22Rv1 (cell line): ENCODE results near the gene CYP2W1.

Source experiments
- H3K27ac ChIP-seq: fragments of 450-650 bp; 2 replicates; pipeline ENCODE4 v1.5.1; 2017
- CTCF ChIP-seq: fragments of 450-650 bp; IDR thresholded peaks from 2 replicates; pipeline ENCODE4 v1.5.1; 2017; ENCODE audit warnings: mild to moderate bottlenecking
- ZFX ChIP-seq: fragments of 450-650 bp; IDR thresholded peaks from 2 replicates; pipeline ENCODE4 v1.6.1; 2017; ENCODE audit warnings: antibody characterized with exemption, borderline replicate concordance

Gene CYP2W1

GRCh38 chr7:1022356-1022755, 39.4 kb downstream of the CYP2W1 start:
- TF ChIP-seq ZFX (no peak), CTCF (no peak)
- no peak overlapping the region for H3K27ac ChIP-seq

GRCh38 chr7:1022801-1023465, 40.0 kb downstream of the CYP2W1 start:
- TF ChIP-seq ZFX, result no peak
- TF ChIP-seq CTCF, result no peak
- H3K27ac ChIP-seq, result no peak overlapping the region

GRCh38 chr7:1024331-1024841, 41.4 kb downstream of the CYP2W1 start:
- TF ChIP-seq ZFX, result no peak
- no peak for TF ChIP-seq CTCF
- H3K27ac ChIP-seq, result no peak overlapping the region

- H3K27ac ChIP-seq, result no peak overlapping the region
- TF ChIP-seq CTCF (no peak), ZFX (no peak)
These were observed 42.1 kb downstream of the CYP2W1 start for GRCh38 chr7:1024876-1025742.

GRCh38 chr7:1025743-1026581, 43.0 kb downstream of the CYP2W1 start:
- TF ChIP-seq CTCF, result no peak
- TF ChIP-seq ZFX, result no peak
- no peak overlapping the region for H3K27ac ChIP-seq

- H3K27ac ChIP-seq, result peak overlapping the region; percentile 91
- no peak for TF ChIP-seq ZFX
- no peak for TF ChIP-seq CTCF
These were observed 43.8 kb downstream of the CYP2W1 start for GRCh38 chr7:1026721-1027161.
